K562 (cell line): ENCODE measurements around the gene CNGA4. TPM values are rescaled to one million over a fixed set of nuclear protein-coding genes. Genes with fewer than 3 reads are reported as not detected.

Experiments
- BCL6 ChIP-seq: fragments of 250-450 bp; sonication (Bioruptor Pico); IDR thresholded peaks from 2 replicates; pipeline ENCODE4 v1.4.0; 2020
- CEBPB ChIP-seq: fragments of 450-650 bp; IDR thresholded peaks from 2 replicates; pipeline ENCODE4 v1.6.1; 2016; ENCODE audit warnings: missing genetic modification characterization, missing compliant biosample characterization
- ETS1 ChIP-seq: conservative IDR thresholded peaks from 2 replicates; pipeline ENCODE4 v1.6.1; 2011; ENCODE audit warnings: low read depth, mild to moderate bottlenecking, low read length; ENCODE audit not compliant: control insufficient read depth
- HLTF ChIP-seq: fragments of 450-650 bp; IDR thresholded peaks from 2 replicates; pipeline ENCODE4 v1.6.1; 2016
- MNT ChIP-seq, 2 experiments: fragments of 450-650 bp; conservative IDR thresholded peaks; 2 replicates each; pipeline ENCODE4 v1.6.1; 2017; ENCODE audit warnings: mild to moderate bottlenecking in 2 of 2, moderate library complexity in 2 of 2
- NCOR1 ChIP-seq: fragments of 450-650 bp; IDR thresholded peaks from 2 replicates; pipeline ENCODE4 v1.6.1; 2016; ENCODE audit warnings: mild to moderate bottlenecking, moderate library complexity
- NFIC ChIP-seq: fragments of 450-650 bp; IDR thresholded peaks from 2 replicates; pipeline ENCODE4 v1.6.1; 2017; ENCODE audit warnings: mild to moderate bottlenecking, inconsistent platforms
- RFX5 ChIP-seq: IDR thresholded peaks from 2 replicates; pipeline ENCODE4 v1.6.1; 2011; ENCODE audit warnings: low read depth, mild to moderate bottlenecking, improper control_type of control experiment, low read length
- SRF ChIP-seq, 2 experiments: fragments of 250-450, 450-650 bp in 1 of 2; sonication (Bioruptor Pico) in 1 of 2; sonication (generic) in 1 of 2; formaldehyde crosslinking; IDR thresholded peaks; 2 replicates each; pipeline versions ENCODE4 v1.5.0 to v1.5.1; 2020 to 2022; ENCODE audit warnings: mild to moderate bottlenecking in 1 of 2, missing genetic modification reagents in 1 of 2
- TRIM24 ChIP-seq, 2 experiments: fragments of 450-650 bp; IDR thresholded peaks; 2 replicates each; pipeline ENCODE4 v1.6.1; 2016
- ZC3H4 ChIP-seq: sonication (generic); formaldehyde crosslinking; IDR thresholded peaks from 2 replicates; pipeline ENCODE4 v1.9.0; 2021; ENCODE audit warnings: missing genetic modification reagents, borderline replicate concordance
- ZNF232 ChIP-seq: sonication (generic); formaldehyde crosslinking; IDR thresholded peaks from 2 replicates; pipeline ENCODE4 v1.8.0; 2022; ENCODE audit warnings: mild to moderate bottlenecking, missing genetic modification reagents
- ZNF263 ChIP-seq: sonication (generic); formaldehyde crosslinking; IDR thresholded peaks from 2 replicates; pipeline ENCODE4 v1.8.0; 2022; ENCODE audit warnings: mild to moderate bottlenecking, missing genetic modification reagents, borderline replicate concordance
- ZNF609 ChIP-seq: sonication (generic); formaldehyde crosslinking; IDR thresholded peaks from 2 replicates; pipeline ENCODE4 v1.8.1; 2023; ENCODE audit warnings: missing genetic modification reagents, mild to moderate bottlenecking, borderline replicate concordance
- polyA plus RNA-seq, 8 experiments: library from polyadenylated mRNA; depleted of rRNA in 4 of 8; stranded (reverse) in 5 of 8; unstranded in 3 of 8; fragments of >200 nt; fragmentation: Nextera tagmentation in 2 of 8; fragmentation: Illumina TruSeq in 1 of 8; extraction: Ambion mirVana in 2 of 8; extraction: Trizol in 1 of 8; gene quantifications; 2 replicates each; pipeline versions ENCODE4 v1.2.1 to v1.2.3, GENCODE V29; 2011 to 2014; ENCODE audit warnings: inconsistent platforms in 1 of 8, missing spikeins in 1 of 8
- total RNA-seq, 7 experiments: library from RNA; depleted of rRNA in 6 of 7; stranded (reverse); fragments of >200 nt in 6 of 7; fragmentation: Illumina TruSeq in 2 of 7; extraction: Trizol in 2 of 7; gene quantifications; 2 replicates each; pipeline versions ENCODE4 v1.2.1 to v1.2.3, GENCODE V29; 2011 to 2021; ENCODE audit warnings: low replicate concordance in 1 of 7

CNGA4 gene
- total and polyA plus RNA-seq, 9 of the 15 experiments (the other 6 are each of a cell fraction or from before 2014, with no cell fraction given): 0.04 to 0.09 (median 0.06) TPM; not detected in 6

GRCh38 chr11:6249770-6250555 is 11.1 kb downstream of the CNGA4 start (continued):
- TF ChIP-seq ZNF609 (CRISPR knock-in tag) (no peak), NCOR1 (peak; percentile 83), SRF (CRISPR knock-in tag; IDR thresholded peaks at IDR 0.05) (no peak), MNT (conservative IDR thresholded peaks at IDR 0.05) (0 out of 4 replicates have a peak, but pooled peaks of 1 of the 2 experiments have one; percentile 21), ETS1 (0 out of 2 replicates have a peak, but pooled peaks have one; percentile 44), ZC3H4 (CRISPR knock-in tag) (no peak), BCL6 (CRISPR knock-in tag) (no peak), CEBPB (tag) (0 out of 2 replicates have a peak, but pooled peaks have one; percentile 16), ZNF232 (CRISPR knock-in tag) (no peak), RFX5 (no peak), TRIM24 (IDR thresholded peaks at IDR 0.05) (peak; percentile 93), NFIC (peak; percentile 85), HLTF (no peak), ZNF263 (no peak)
